ENCODE data around the gene ANKS1A.

The ANKS1A gene

GRCh38 chr6:35065441-35065800 is 176.4 kb downstream of the ANKS1A start:
- no peak overlapping the region for H3K9ac ChIP-seq
- H3K36me3 ChIP-seq (ENCODE audit: insufficient read depth) = no peaks in the 10 kb centered on the region
- H4K20me1 ChIP-seq (ENCODE audit: insufficient read depth) = no peaks in the 10 kb centered on the region
- no peak overlapping the region for H3K27ac ChIP-seq
- no peak overlapping the region for H2AFZ ChIP-seq (ENCODE audit: low read depth)
- no peaks in the 10 kb centered on the region for H3K27me3 ChIP-seq (ENCODE audit: insufficient read depth, low read depth)
- no peak overlapping the region for H3K4me3 ChIP-seq (IDR thresholded peaks at IDR 0.05; ENCODE audit: insufficient read depth, low read depth, low read length)
- H3K79me2 ChIP-seq (ENCODE audit: insufficient read depth, low read depth) = no peaks in the 10 kb centered on the region
- H3K4me2 ChIP-seq = no peak overlapping the region
- no peaks in the 10 kb centered on the region for H3K4me1 ChIP-seq (ENCODE audit: low read depth, poor library complexity, severe bottlenecking)
- no peak for TF ChIP-seq CTCF (conservative IDR thresholded peaks at IDR 0.05; ENCODE audit: low read depth, low read length)

GRCh38 chr6:35065870-35066269 is 176.8 kb downstream of the ANKS1A start:
- Histone ChIP-seq H3K27me3 (ENCODE audit: insufficient read depth, low read depth) (no peaks in the 10 kb centered on the region), H3K9ac (no peak overlapping the region), H3K36me3 (ENCODE audit: insufficient read depth) (no peaks in the 10 kb centered on the region), H4K20me1 (ENCODE audit: insufficient read depth) (no peaks in the 10 kb centered on the region), H3K4me2 (no peak overlapping the region), H3K4me3 (IDR thresholded peaks at IDR 0.05; ENCODE audit: insufficient read depth, low read depth, low read length) (no peak overlapping the region), H3K79me2 (ENCODE audit: insufficient read depth, low read depth) (no peaks in the 10 kb centered on the region), H3K4me1 (ENCODE audit: low read depth, poor library complexity, severe bottlenecking) (no peaks in the 10 kb centered on the region), H3K27ac (no peak overlapping the region), H2AFZ (ENCODE audit: low read depth) (no peak overlapping the region)
- TF ChIP-seq CTCF (conservative IDR thresholded peaks at IDR 0.05; ENCODE audit: low read depth, low read length) = no peak

GRCh38 chr6:35067234-35067633 is 178.2 kb downstream of the ANKS1A start:
- H3K9ac ChIP-seq = no peak overlapping the region
- no peak for TF ChIP-seq CTCF (conservative IDR thresholded peaks at IDR 0.05; ENCODE audit: low read depth, low read length)
- no peaks in the 10 kb centered on the region for H3K36me3 ChIP-seq (ENCODE audit: insufficient read depth)
- H3K79me2 ChIP-seq (ENCODE audit: insufficient read depth, low read depth) = no peaks in the 10 kb centered on the region
- no peak overlapping the region for H3K27ac ChIP-seq
- H3K27me3 ChIP-seq (ENCODE audit: insufficient read depth, low read depth) = no peaks in the 10 kb centered on the region
- H3K4me1 ChIP-seq (ENCODE audit: low read depth, poor library complexity, severe bottlenecking) = no peaks in the 10 kb centered on the region
- no peaks in the 10 kb centered on the region for H4K20me1 ChIP-seq (ENCODE audit: insufficient read depth)
- H3K4me3 ChIP-seq (IDR thresholded peaks at IDR 0.05; ENCODE audit: insufficient read depth, low read depth, low read length) = no peak overlapping the region
- no peak overlapping the region for H3K4me2 ChIP-seq
- no peak overlapping the region for H2AFZ ChIP-seq (ENCODE audit: low read depth)

- H2AFZ ChIP-seq (ENCODE audit: low read depth) = no peak overlapping the region
- no peak for TF ChIP-seq CTCF (conservative IDR thresholded peaks at IDR 0.05; ENCODE audit: low read depth, low read length)
- H3K27ac ChIP-seq = no peak overlapping the region
- no peaks in the 10 kb centered on the region for H3K79me2 ChIP-seq (ENCODE audit: insufficient read depth, low read depth)
- H4K20me1 ChIP-seq (ENCODE audit: insufficient read depth) = no peaks in the 10 kb centered on the region
- H3K9ac ChIP-seq = no peak overlapping the region
- H3K4me3 ChIP-seq (IDR thresholded peaks at IDR 0.05; ENCODE audit: insufficient read depth, low read depth, low read length) = no peak overlapping the region
- no peak overlapping the region for H3K4me2 ChIP-seq
- no peaks in the 10 kb centered on the region for H3K27me3 ChIP-seq (ENCODE audit: insufficient read depth, low read depth)
- no peaks in the 10 kb centered on the region for H3K4me1 ChIP-seq (ENCODE audit: low read depth, poor library complexity, severe bottlenecking)
- no peaks in the 10 kb centered on the region for H3K36me3 ChIP-seq (ENCODE audit: insufficient read depth)
Observed at GRCh38 chr6:35068206-35068605, 179.2 kb downstream of the ANKS1A start.

GRCh38 chr6:35068644-35069043 is 179.6 kb downstream of the ANKS1A start:
- no peak overlapping the region for H3K9ac ChIP-seq
- H2AFZ ChIP-seq (ENCODE audit: low read depth) = no peak overlapping the region
- H3K79me2 ChIP-seq (ENCODE audit: insufficient read depth, low read depth) = no peaks in the 10 kb centered on the region
- TF ChIP-seq CTCF (conservative IDR thresholded peaks at IDR 0.05; ENCODE audit: low read depth, low read length) = no peak
- H4K20me1 ChIP-seq (ENCODE audit: insufficient read depth) = no peaks in the 10 kb centered on the region
- no peaks in the 10 kb centered on the region for H3K27me3 ChIP-seq (ENCODE audit: insufficient read depth, low read depth)
- no peaks in the 10 kb centered on the region for H3K36me3 ChIP-seq (ENCODE audit: insufficient read depth)
- H3K4me3 ChIP-seq (IDR thresholded peaks at IDR 0.05; ENCODE audit: insufficient read depth, low read depth, low read length) = no peak overlapping the region
- no peak overlapping the region for H3K4me2 ChIP-seq
- no peaks in the 10 kb centered on the region for H3K4me1 ChIP-seq (ENCODE audit: low read depth, poor library complexity, severe bottlenecking)
- H3K27ac ChIP-seq = no peak overlapping the region

Data from KMS-11 (cell line).